ENCODE results near the gene CARNS1.

- TF ChIP-seq CTCF (IDR thresholded peaks at IDR 0.05) (no peak), POLR2A (IDR thresholded peaks at IDR 0.05) (no peak)
Measured at GRCh38 chr11:67381244-67381972, 34.1 kb upstream of the CARNS1 start.
